IgD-negative memory B cell (primary cell): ENCODE measurements around the gene C2CD4B. TPM values are rescaled to one million over a fixed set of nuclear protein-coding genes. Genes with fewer than 3 reads are reported as not detected.

Experiments
- H3K27ac Mint-ChIP-seq, 3 donors: one replicate each; pipeline ENCODE4 v1.8.0; 2020 to 2022; ENCODE audit warnings: mild to moderate bottlenecking in 3 of 3, mixed read lengths in 3 of 3, moderate library complexity in 1 of 3
- H3K27me3 Mint-ChIP-seq: one replicate; pipeline ENCODE4 v1.8.0; 2021; ENCODE audit warnings: mixed read lengths
- H3K36me3 Mint-ChIP-seq: one replicate; pipeline ENCODE4 v1.8.0; 2020; ENCODE audit warnings: mild to moderate bottlenecking, mixed read lengths
- H3K4me1 Mint-ChIP-seq, 3 donors: one replicate each; pipeline ENCODE4 v1.8.0; 2020 to 2022; ENCODE audit warnings: mixed read lengths in 3 of 3, mild to moderate bottlenecking in 1 of 3
- H3K4me3 Mint-ChIP-seq, 4 donors: one replicate each; pipeline ENCODE4 v1.8.0; 2020 to 2022; ENCODE audit warnings: mild to moderate bottlenecking in 4 of 4, mixed read lengths in 4 of 4, moderate library complexity in 3 of 4
- H3K9me3 Mint-ChIP-seq, 3 donors: one replicate each; pipeline ENCODE4 v1.8.0; 2020 to 2021; ENCODE audit warnings: mixed read lengths in 3 of 3, mild to moderate bottlenecking in 1 of 3
- polyA plus RNA-seq: library from polyadenylated mRNA; unstranded; fragments of 300-500 nt; fragmentation: Illumina TruSeq; gene quantifications from one replicate; pipeline ENCODE4 v1.2.3, GENCODE V29; 2021

Gene C2CD4B
- polyA plus RNA-seq, 1 donor from 2014 or later = not detected

DNA sequence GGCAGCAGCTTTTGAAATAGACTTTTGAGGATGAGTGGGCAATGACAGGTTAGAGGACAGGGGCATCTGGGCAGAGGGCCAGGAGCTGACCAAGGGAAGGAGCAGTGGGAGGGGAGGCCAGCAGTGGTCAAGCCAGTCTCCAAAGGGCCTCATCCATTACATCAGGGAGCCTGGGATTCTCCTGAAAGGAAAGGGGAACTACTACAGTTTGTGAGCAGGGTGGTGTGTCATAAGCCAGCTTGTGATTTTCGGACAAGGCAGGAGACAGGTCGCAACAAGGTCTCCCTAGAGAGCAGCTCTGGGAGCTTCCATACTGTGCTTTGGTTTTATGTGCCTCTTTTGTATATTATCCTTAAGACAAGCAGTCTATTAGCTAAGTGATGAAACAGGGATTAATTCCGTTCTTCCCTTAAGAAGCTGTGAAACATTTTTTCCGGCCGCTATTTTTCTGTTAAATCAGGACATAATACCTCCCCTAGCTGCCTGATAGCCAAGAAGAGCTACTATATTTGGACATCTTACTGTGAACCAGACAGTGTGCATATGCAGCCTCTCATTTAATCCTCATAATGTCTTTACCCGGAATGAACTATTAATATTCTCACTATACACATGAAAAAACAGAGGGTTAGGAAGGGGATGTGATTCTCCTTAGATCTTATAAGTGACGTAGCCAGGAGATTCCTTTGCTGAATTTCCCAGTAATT, 46.4 kb downstream of the C2CD4B start:
- Mint-ChIP-seq H3K9me3 (peaks cover 0 to 2% (median 0%) of the 10 kb centered on the region in 3 donors), H3K27ac (peak overlapping the region in 1 of 3 donors; percentile 58), H3K27me3 (peaks cover 5% of the 10 kb centered on the region), H3K4me1 (peaks cover 0 to 2% (median 0%) of the 10 kb centered on the region in 3 donors), H3K36me3 (peaks cover 3% of the 10 kb centered on the region), H3K4me3 (no peak overlapping the region)

DNA sequence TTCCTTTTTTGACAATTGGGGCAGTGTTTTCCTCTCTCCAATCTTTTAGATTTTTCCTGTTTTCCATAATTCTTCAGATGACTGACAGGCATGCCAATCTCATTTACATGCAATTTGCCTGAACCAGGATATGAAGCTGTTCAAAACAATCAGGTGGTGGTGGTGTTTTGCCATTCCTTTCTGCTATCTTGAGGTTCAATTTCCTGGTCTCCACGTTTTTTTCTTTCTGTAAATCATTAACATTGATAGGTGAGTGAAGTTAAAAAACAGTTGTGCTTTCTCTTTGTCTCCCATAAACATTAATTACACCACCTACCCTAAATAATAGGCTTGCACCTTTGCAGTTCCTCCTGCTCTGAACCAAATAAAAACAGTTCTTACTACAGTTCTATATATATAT, 49.2 kb downstream of the C2CD4B start:
- Mint-ChIP-seq H3K4me3 (no peak overlapping the region), H3K4me1 (peaks cover 0 to 1% (median 0%) of the 10 kb centered on the region in 3 donors), H3K36me3 (peaks cover 3% of the 10 kb centered on the region), H3K27ac (no peak overlapping the region), H3K9me3 (peaks cover 0 to 2% (median 0%) of the 10 kb centered on the region in 3 donors), H3K27me3 (peaks cover 5% of the 10 kb centered on the region)

Other genes starting within 250 kb of the C2CD4B start
- 17.2 TPM for gene VPS13C, start 104.8 kb downstream of the C2CD4B start, polyA plus RNA-seq
- gene C2CD4A, start 98.3 kb downstream of the C2CD4B start, polyA plus RNA-seq = not detected
- gene TLN2, start 225.3 kb upstream of the C2CD4B start, polyA plus RNA-seq = 0.51 TPM